HG03575 (cell line): Measurements from ENCODE around the gene EXOC2.
"Not testable (repeated sequence)": the region's sequence is repeated elsewhere in the genome, so short reads cannot be mapped to it uniquely, and the experiment has no call there.

Experiments used
- ATAC-seq: cut with Tn5 transposase; IDR thresholded peaks from one replicate; pipeline ENCODE4 v1.9.1; 2021; ENCODE audit not compliant: unreplicated experiment, insufficient number of reproducible peaks, low FRiP score; ENCODE audit errors: extremely low read depth

The EXOC2 gene

DNA sequence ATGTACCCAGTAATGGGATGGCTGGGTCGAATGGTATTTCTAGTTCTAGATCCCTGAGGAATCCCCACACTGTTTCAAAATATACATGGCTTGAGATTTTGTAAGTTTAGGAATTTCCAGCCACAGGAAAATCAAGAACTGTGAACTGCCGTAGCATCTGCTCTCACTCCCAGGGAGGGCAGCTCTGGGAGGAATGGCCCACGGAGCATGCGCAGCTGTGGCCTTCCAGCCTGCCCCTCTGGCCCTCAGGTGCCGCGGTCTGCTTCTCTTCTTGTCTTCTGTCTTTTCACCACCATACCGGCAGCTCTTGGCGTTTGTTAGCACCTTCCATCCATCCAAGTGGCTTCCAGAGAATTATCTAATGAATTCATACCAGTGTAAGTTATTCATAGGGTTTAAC is 19.9 kb upstream of the EXOC2 start:
- ATAC-seq: no peak

GRCh38 chr6:711925-712324 is 19.0 kb upstream of the EXOC2 start:
- no peak for ATAC-seq

GRCh38 chr6:710601-711571 is 17.9 kb upstream of the EXOC2 start:
- ATAC-seq: no peak

GRCh38 chr6:709471-710056 is 16.6 kb upstream of the EXOC2 start:
- ATAC-seq: no peak

GRCh38 chr6:708237-708598 is 15.3 kb upstream of the EXOC2 start:
- no peak for ATAC-seq

- no peak for ATAC-seq
Measured at GRCh38 chr6:707576-708236, 14.8 kb upstream of the EXOC2 start.

GRCh38 chr6:706819-707381 is 14.0 kb upstream of the EXOC2 start:
- ATAC-seq: no peak

DNA sequence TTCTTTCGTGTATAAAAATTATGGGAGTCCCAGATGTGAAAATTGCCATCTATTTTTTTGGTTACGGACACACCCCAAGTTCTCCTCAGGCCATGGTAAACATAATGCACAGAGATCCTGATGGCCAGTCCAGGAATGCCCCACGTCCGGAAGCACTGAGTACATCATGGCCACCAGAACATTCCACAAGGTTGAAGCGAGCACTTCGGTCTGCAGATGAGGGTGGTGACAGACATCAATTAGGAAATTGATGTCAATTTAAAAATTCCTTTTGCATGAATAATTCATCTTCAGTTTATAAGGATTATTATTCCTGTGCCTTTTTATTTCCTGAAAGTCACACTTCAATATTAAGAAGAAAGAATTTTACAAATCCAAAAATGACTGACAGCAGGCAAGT is 13.2 kb upstream of the EXOC2 start:
- no peak for ATAC-seq

- no peak for ATAC-seq
Measured at GRCh38 chr6:705047-705446, 12.1 kb upstream of the EXOC2 start.

GRCh38 chr6:704046-704445 is 11.1 kb upstream of the EXOC2 start:
- ATAC-seq: no peak

- ATAC-seq: no peak
Measured at GRCh38 chr6:703552-703951, 10.6 kb upstream of the EXOC2 start.

- ATAC-seq: no peak
Measured at GRCh38 chr6:701700-702479, 9.0 kb upstream of the EXOC2 start.

DNA sequence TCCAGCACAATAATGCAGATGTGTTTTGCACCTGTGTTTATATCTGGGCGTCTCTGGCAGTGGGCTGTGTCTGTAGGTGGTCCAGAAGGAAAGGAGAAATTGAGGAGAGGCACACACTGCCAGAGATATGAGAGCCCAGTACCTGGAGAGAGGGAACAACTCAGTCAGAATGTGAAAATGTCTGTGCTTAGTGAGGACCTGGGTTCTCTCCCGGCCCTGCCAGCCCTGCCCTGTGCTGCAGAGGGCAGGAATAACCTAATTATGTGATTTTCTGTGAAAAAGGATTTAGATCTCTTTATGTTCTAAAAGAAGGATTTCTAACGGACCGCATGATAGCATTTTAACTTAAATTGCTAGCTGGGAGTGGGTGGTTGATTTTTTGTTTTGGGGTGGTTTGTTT is 8.3 kb upstream of the EXOC2 start:
- no peak for ATAC-seq

GRCh38 chr6:700490-700889 is 7.6 kb upstream of the EXOC2 start:
- ATAC-seq: no peak

GRCh38 chr6:699319-699718 is 6.4 kb upstream of the EXOC2 start:
- ATAC-seq: no peak

- not testable (repeated sequence) for ATAC-seq
Measured at GRCh38 chr6:694431-695126, 1.6 kb upstream of the EXOC2 start.

DNA sequence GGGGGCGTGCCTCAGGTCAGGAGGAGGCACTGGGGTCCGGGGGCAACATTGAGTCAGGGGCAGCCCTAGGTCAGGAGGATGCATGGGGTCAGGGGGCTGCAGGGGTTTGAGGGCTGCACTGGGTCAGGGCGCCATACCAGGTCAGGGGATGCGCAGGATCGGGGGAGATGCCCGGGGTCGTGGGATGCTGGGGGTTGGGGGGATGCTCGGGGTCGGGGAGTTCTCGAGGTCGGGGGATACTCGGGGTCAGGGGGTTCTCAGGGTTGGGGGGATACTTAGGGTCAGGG is 727 bp upstream of the EXOC2 start:
- no peak for ATAC-seq

GRCh38 chr6:692356-692851 is 535 bp downstream of the EXOC2 start:
- peak; percentile 28 for ATAC-seq

GRCh38 chr6:689223-689622 is 3.7 kb downstream of the EXOC2 start:
- no peak for ATAC-seq
